A549 (cell line): Measurements from ENCODE around the gene SNRPA1. TPM values are rescaled to one million over a fixed set of nuclear protein-coding genes. Genes with fewer than 3 reads are reported as not detected.
A peak's percentile ranks its signal among the peaks of the same experiment; 100 is the strongest.

Experiments
- ATAC-seq, 2 experiments: fragments of 200-7000 bp in 1 of 2; fragments of >200 bp in 1 of 2; cut with Nextera tagmentation in 1 of 2; cut with Tn5 transposase in 1 of 2; 3 replicates each; pipeline versions ENCODE4 v1.8.0 to v1.9.1; 2018 to 2020; ENCODE audit warnings: mild to moderate bottlenecking in 1 of 2, moderate library complexity in 1 of 2
- CTCF ChIA-PET: fragments of 300-600 bp; sonication (Branson Sonifier 250); formaldehyde crosslinking; extraction: SDS; loops from one replicate; lab custom pipeline; 2021; ENCODE audit warnings: antibody characterized with exemption, inconsistent platforms; lab: Yijun Ruan, JAX
- POLR2A ChIA-PET: fragments of 350-600 bp; formaldehyde crosslinking; extraction: SDS; loops from one replicate; lab custom pipeline; 2021; ENCODE audit warnings: antibody characterized with exemption, inconsistent platforms; lab: Yijun Ruan, JAX
- DNase-seq, 2 experiments: peaks; one replicate each; pipeline versions ENCODE4 v3.0.0 to v3.0.0-alpha.2; 2011 to 2016; ENCODE audit warnings: low read depth in 1 of 2, low spot score in 1 of 2
- FAIRE-seq: peaks from 2 replicates; lab custom pipeline; 2011; peaks lifted over from hg19 to GRCh38; lab: Jason Lieb, UNC
- H3K27ac ChIP-seq, 2 experiments: fragments of >200 bp; sonication (Bioruptor Twin); formaldehyde crosslinking; 3 replicates each; pipeline ENCODE4 v1.5.1; 2016 to 2017
- H3K4me1 ChIP-seq: fragments of >200 bp; sonication (Bioruptor Twin); formaldehyde crosslinking; 3 replicates; pipeline ENCODE4 v1.6.1; 2016
- H3K4me2 ChIP-seq: fragments of >200 bp; sonication (Bioruptor Twin); formaldehyde crosslinking; 3 replicates; pipeline ENCODE4 v1.6.1; 2016
- H3K4me3 ChIP-seq: fragments of >200 bp; sonication (Bioruptor Twin); formaldehyde crosslinking; 3 replicates; pipeline ENCODE4 v1.5.1; 2016
- H3K9me3 ChIP-seq: fragments of >200 bp; sonication (Bioruptor Twin); formaldehyde crosslinking; 3 replicates; pipeline ENCODE4 v1.6.1; 2016
- CHD4 ChIP-seq: fragments of 200-600 bp; sonication (generic); IDR thresholded peaks from 2 replicates; pipeline ENCODE4 v1.6.1; 2016; ENCODE audit warnings: antibody characterized with exemption, mild to moderate bottlenecking, borderline replicate concordance
- ELK1 ChIP-seq: fragments of 150-350 bp; IDR thresholded peaks from 2 replicates; pipeline ENCODE4 v1.6.1; 2014; ENCODE audit warnings: low read depth, mild to moderate bottlenecking, low read length
- HDAC2 ChIP-seq: fragments of 200-600 bp; sonication (generic); IDR thresholded peaks from 2 replicates; pipeline ENCODE4 v1.6.1; 2016
- HOXA7 ChIP-seq: fragments of 250-450 bp; sonication (Bioruptor Pico); IDR thresholded peaks from 2 replicates; pipeline ENCODE4 v1.5.0; 2020; ENCODE audit warnings: mild to moderate bottlenecking, moderate library complexity
- MAZ ChIP-seq: fragments of 150-350 bp; IDR thresholded peaks from 2 replicates; pipeline ENCODE4 v1.6.1; 2014; ENCODE audit warnings: antibody characterized with exemption, low read depth, low read length, borderline replicate concordance
- MYC ChIP-seq: IDR thresholded peaks from 2 replicates; pipeline ENCODE4 v1.6.1; 2012; ENCODE audit warnings: mild to moderate bottlenecking, inconsistent platforms, low read length, improper control_type of control experiment, borderline replicate concordance
- RCOR1 ChIP-seq: fragments of 150-350 bp; IDR thresholded peaks from 2 replicates; pipeline ENCODE4 v1.6.1; 2014; ENCODE audit warnings: antibody characterized with exemption, low read length, low read depth
- WGBS: methylation state at CpG from one replicate; pipeline ENCODE4 v1.1.6; 2017; ENCODE audit errors: missing lambda C conversion rate; 5-methylcytosine and 5-hydroxymethylcytosine counted together
- polyA plus RNA-seq, 4 experiments: library from polyadenylated mRNA; depleted of rRNA in 3 of 4; stranded (reverse); fragments of >200 nt; fragmentation: RNase III in 1 of 4; extraction: RNeasy Plus Mini Kit Qiagen cat#74134 plus additional on column Dnase treatment in 1 of 4; gene quantifications; 2 replicates in 3 of 4; 3 replicates in 1 of 4; pipeline ENCODE4 v1.2.3, GENCODE V29; 2011 to 2017

SNRPA1 gene
- polyA plus RNA-seq, 2 of the 4 experiments (the other 2 are of a cell fraction), result 140 to 177 TPM

GRCh38 chr15:101232677-101233076, 62.4 kb downstream of the SNRPA1 start:
- Histone ChIP-seq H3K4me1 (no peaks in the 10 kb centered on the region), H3K9me3 (peaks cover 3% of the 10 kb centered on the region; the same call in 1 of the 3 replicates), H3K4me3 (no peak overlapping the region), H3K4me2 (no peak overlapping the region), H3K27ac (no peak overlapping the region)
- ChIA-PET CTCF (interaction anchor here (1.1 to 1.2 kb wide), 2 partner anchors 11 to 143 kb away, joined by 3 read pairs; no protein-coding TSS in a partner anchor), POLR2A (no interaction called here)
- WGBS, result 94% methylated on average over 3 of the region's 5 CpGs
- FAIRE-seq (no peak), DNase-seq (no peak), ATAC-seq (peak in 1 of 2 experiments; percentile 34; a peak in 3 of 6 replicates)
- TF ChIP-seq CHD4, result no peak
- TF ChIP-seq MAZ, result no peak
- TF ChIP-seq ELK1, result no peak
- no peak for TF ChIP-seq RCOR1
- no peak for TF ChIP-seq HOXA7 (CRISPR knock-in tag)
- TF ChIP-seq MYC, result no peak
- no peak for TF ChIP-seq HDAC2

Other genes starting within 250 kb of the SNRPA1 start
- 27.9 and 28.1 TPM in 2 replicates for gene CHSY1, start 43.2 kb downstream of the SNRPA1 start, polyA plus RNA-seq (2011; rRNA removed)
- gene CHSY1, start 43.2 kb downstream of the SNRPA1 start, polyA plus RNA-seq (2017; fragmentation: RNase III; extraction: RNeasy Plus Mini Kit Qiagen cat#74134 plus additional on column Dnase treatment), result 16.0 to 17.7 TPM (median 17.4 TPM) in 3 replicates
- 128 and 184 TPM in 2 replicates for gene SELENOS, start 17.8 kb downstream of the SNRPA1 start, polyA plus RNA-seq (2011; rRNA removed)
- 90.2 to 97.9 TPM (median 93.9 TPM) in 3 replicates for gene SELENOS, start 17.8 kb downstream of the SNRPA1 start, polyA plus RNA-seq (2017; fragmentation: RNase III; extraction: RNeasy Plus Mini Kit Qiagen cat#74134 plus additional on column Dnase treatment)
- 15.2 and 20.1 TPM in 2 replicates for gene PCSK6, start 194.5 kb upstream of the SNRPA1 start, polyA plus RNA-seq (2011; rRNA removed)
- 10.0 to 11.1 TPM (median 10.8 TPM) in 3 replicates for gene PCSK6, start 194.5 kb upstream of the SNRPA1 start, polyA plus RNA-seq (2017; fragmentation: RNase III; extraction: RNeasy Plus Mini Kit Qiagen cat#74134 plus additional on column Dnase treatment)